ENCODE measurements around the gene GPR137. TPM values are rescaled to one million over a fixed set of nuclear protein-coding genes. Genes with fewer than 3 reads are reported as not detected.

GPR137 gene
- total RNA-seq, 1 donor = 14.4 TPM

DNA sequence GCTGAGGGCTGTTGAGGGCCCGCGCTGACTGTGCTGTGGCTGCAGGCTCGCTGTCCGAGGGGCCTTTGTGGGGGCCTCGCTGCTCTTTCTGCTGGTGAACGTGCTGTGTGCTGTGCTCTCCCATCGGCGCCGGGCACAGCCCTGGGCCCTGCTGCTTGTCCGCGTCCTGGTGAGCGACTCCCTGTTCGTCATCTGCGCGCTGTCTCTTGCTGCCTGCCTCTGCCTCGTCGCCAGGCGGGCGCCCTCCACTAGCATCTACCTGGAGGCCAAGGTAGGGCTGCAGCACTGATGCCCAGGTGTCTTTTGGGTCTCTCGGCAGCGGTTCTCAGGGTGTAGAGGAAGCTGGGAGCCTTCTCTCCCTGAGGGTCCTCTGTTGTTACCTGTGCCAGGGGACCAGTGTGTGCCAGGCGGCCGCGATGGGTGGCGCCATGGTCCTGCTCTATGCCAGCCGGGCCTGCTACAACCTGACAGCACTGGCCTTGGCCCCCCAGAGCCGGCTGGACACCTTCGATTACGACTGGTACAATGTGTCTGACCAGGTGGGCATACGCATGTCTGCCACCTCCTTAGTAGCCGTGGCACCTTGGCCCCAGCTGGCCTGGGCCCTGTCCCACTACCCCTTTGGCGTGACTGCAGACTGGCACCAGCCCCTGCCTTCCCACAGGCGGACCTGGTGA lies 2.2 kb downstream of the GPR137 start:
- TF ChIP-seq CTCF (IDR thresholded peaks at IDR 0.05; ENCODE audit: insufficient read depth, low read length) = no peak
- no peak for DNase-seq (ENCODE audit: low read depth)
- no peak overlapping the region for H3K4me3 ChIP-seq (ENCODE audit: low read depth, low read length)

- TF ChIP-seq CTCF (IDR thresholded peaks at IDR 0.05; ENCODE audit: insufficient read depth, low read length) = no peak
Measured at GRCh38 chr11:64288353-64288750, 2.7 kb downstream of the GPR137 start.

GRCh38 chr11:64289002-64289564 lies 3.4 kb downstream of the GPR137 start:
- TF ChIP-seq CTCF (IDR thresholded peaks at IDR 0.05; ENCODE audit: insufficient read depth, low read length) = no peak
- no peak overlapping the region for H3K4me3 ChIP-seq (ENCODE audit: low read depth, low read length)
- DNase-seq (ENCODE audit: low read depth) = no peak

More at GRCh38 chr11:64288353-64288750, 2.7 kb downstream of the GPR137 start:
- DNase-seq (ENCODE audit: low read depth) = no peak
- no peak overlapping the region for H3K4me3 ChIP-seq (ENCODE audit: low read depth, low read length)

GRCh38 chr11:64290352-64291261 lies 5.0 kb downstream of the GPR137 start:
- TF ChIP-seq CTCF (IDR thresholded peaks at IDR 0.05; ENCODE audit: insufficient read depth, low read length) = no peak
- no peak for DNase-seq (ENCODE audit: low read depth)
- H3K4me3 ChIP-seq (ENCODE audit: low read depth, low read length) = no peak overlapping the region

- no peak for DNase-seq (ENCODE audit: low read depth)
- peak within 1 kb of the TSS; percentile 40 for H3K4me3 ChIP-seq (ENCODE audit: low read depth, low read length)
- no peak for TF ChIP-seq CTCF (IDR thresholded peaks at IDR 0.05; ENCODE audit: insufficient read depth, low read length)
Measured at GRCh38 chr11:64291262-64291751, 5.7 kb downstream of the GPR137 start, which contains the start of gene KCNK4. TSS of gene KCNK4 (plus strand) at chr11:64291302. CDS start at chr11:64293019, 1,717 bp downstream.

GRCh38 chr11:64291752-64292459 lies 6.3 kb downstream of the GPR137 start:
- DNase-seq (ENCODE audit: low read depth) = no peak
- H3K4me3 ChIP-seq (ENCODE audit: low read depth, low read length) = peak overlapping the region; percentile 40
- no peak for TF ChIP-seq CTCF (IDR thresholded peaks at IDR 0.05; ENCODE audit: insufficient read depth, low read length)
